Gastrocnemius medialis (tissue), 4 donors: ENCODE results near the gene ARHGAP36.

Experiments used
- CTCF ChIP-seq, 5 experiments: fragments of 450-650 bp in 3 of 5; fragments of 200-600 bp in 2 of 5; sonication (generic) in 2 of 5; IDR thresholded peaks in 4 of 5; conservative IDR thresholded peaks in 1 of 5; 1 replicate in 4 of 5; 2 replicates in 1 of 5; pipeline ENCODE4 v1.5.1; 2016 to 2019; ENCODE audit warnings: antibody characterized with exemption in 5 of 5, mild to moderate bottlenecking in 3 of 5, moderate library complexity in 3 of 5
- POLR2A ChIP-seq, 2 donors: fragments of 450-650 bp; IDR thresholded peaks; one replicate each; pipeline ENCODE4 v1.6.1; 2017; ENCODE audit warnings: antibody characterized with exemption in 2 of 2, mild to moderate bottlenecking in 2 of 2, moderate library complexity in 2 of 2

DNA sequence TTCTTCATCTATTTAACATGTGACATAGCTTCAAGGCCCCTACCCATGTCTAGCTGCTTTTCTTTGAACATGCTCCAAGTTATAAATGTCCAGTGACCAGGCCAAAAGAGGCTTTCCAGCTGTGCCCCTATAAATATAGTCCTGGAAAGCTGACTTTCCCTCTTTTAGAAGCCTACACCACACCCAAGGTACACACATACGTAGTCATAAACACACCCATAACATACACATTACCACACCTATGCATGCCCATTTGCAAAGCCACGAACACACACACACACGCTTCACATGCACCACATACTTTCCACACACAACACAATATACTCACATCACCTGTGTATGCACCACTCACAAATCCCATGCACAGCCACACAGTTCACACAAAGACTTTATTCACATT is 2.0 kb downstream of the ARHGAP36 start:
- no peak for TF ChIP-seq CTCF (IDR thresholded peaks at IDR 0.05 in 4 of 5, conservative IDR thresholded peaks at IDR 0.05 in 1 of 5)
- no peak for TF ChIP-seq POLR2A (IDR thresholded peaks at IDR 0.05)
